K562 (cell line): ENCODE results near the gene ZEB2. TPM values are rescaled to one million over a fixed set of nuclear protein-coding genes. Genes with fewer than 3 reads are reported as not detected.

Experiments used
- CREBBP ChIP-seq: IDR thresholded peaks from one replicate; pipeline ENCODE4 v1.6.1; 2012; ENCODE audit warnings: low read depth, mild to moderate bottlenecking, control low read depth, inconsistent platforms, low read length
- E2F6 ChIP-seq, 2 experiments: IDR thresholded peaks; 2 replicates each; pipeline ENCODE4 v1.6.1; 2011; ENCODE audit warnings: borderline replicate concordance in 1 of 2, control low read depth in 1 of 2, low read depth in 1 of 2, low read length in 1 of 2, mild to moderate bottlenecking in 1 of 2, mixed read lengths in 1 of 2, moderate library complexity in 1 of 2; ENCODE audit not compliant: insufficient read depth in 1 of 2, insufficient read length in 1 of 2, poor library complexity in 1 of 2, severe bottlenecking in 1 of 2; ENCODE audit errors: extremely low read depth in 1 of 2
- FOXA1 ChIP-seq: fragments of 450-650 bp; IDR thresholded peaks from 2 replicates; pipeline ENCODE4 v1.6.1; 2016; ENCODE audit warnings: mild to moderate bottlenecking, borderline replicate concordance
- FOXJ2 ChIP-seq: fragments of 200-800 bp; sonication (Bioruptor generic); IDR thresholded peaks from 2 replicates; pipeline ENCODE4 v1.6.1; 2016; ENCODE audit warnings: missing genetic modification characterization, missing compliant biosample characterization
- IFI16 ChIP-seq: fragments of 250-450 bp; sonication (Bioruptor Pico); IDR thresholded peaks from 2 replicates; pipeline ENCODE4 v2.1.2; 2022; ENCODE audit warnings: mild to moderate bottlenecking, inconsistent platforms
- IRF9 ChIP-seq: fragments of 450-650 bp; IDR thresholded peaks from 2 replicates; pipeline ENCODE4 v1.6.1; 2016; ENCODE audit warnings: missing biosample characterization, missing genetic modification characterization
- MLLT1 ChIP-seq, 2 experiments: fragments of 450-650 bp; IDR thresholded peaks; 2 replicates each; pipeline ENCODE4 v1.6.1; 2016
- OTX1 ChIP-seq: fragments of 450-650 bp; formaldehyde crosslinking; IDR thresholded peaks from 2 replicates; pipeline ENCODE4 v1.4.0; 2022; ENCODE audit warnings: mild to moderate bottlenecking
- RBFOX2 ChIP-seq: fragments of 200-400 bp; formaldehyde crosslinking; IDR thresholded peaks from 2 replicates; pipeline ENCODE4 v1.6.1; 2017; ENCODE audit warnings: low read depth, mild to moderate bottlenecking, low read length, moderate library complexity
- TAF15 ChIP-seq: fragments of 200-400 bp; formaldehyde crosslinking; IDR thresholded peaks from 2 replicates; pipeline ENCODE4 v1.6.1; 2017; ENCODE audit warnings: mild to moderate bottlenecking, low read depth, low read length, moderate library complexity
- TRIM24 ChIP-seq, 2 experiments: fragments of 450-650 bp; IDR thresholded peaks; 2 replicates each; pipeline ENCODE4 v1.6.1; 2016
- ZNF134 ChIP-seq: fragments of 250-450 bp; sonication (Bioruptor Pico); conservative IDR thresholded peaks from 2 replicates; pipeline ENCODE4 v1.4.0; 2020
- ZNF197 ChIP-seq: fragments of 200-800 bp; sonication (Bioruptor generic); IDR thresholded peaks from 2 replicates; pipeline ENCODE4 v1.6.1; 2016; ENCODE audit warnings: low read depth, missing genetic modification characterization, missing compliant biosample characterization
- ZNF253 ChIP-seq: fragments of 250-450 bp; sonication (Bioruptor Pico); conservative IDR thresholded peaks from 2 replicates; pipeline ENCODE4 v1.6.1; 2021; ENCODE audit warnings: mild to moderate bottlenecking
- ZNF407 ChIP-seq: fragments of 450-650 bp; IDR thresholded peaks from 2 replicates; pipeline ENCODE4 v1.6.1; 2016; ENCODE audit warnings: low read depth
- ZNF507 ChIP-seq: conservative IDR thresholded peaks from 2 replicates; pipeline ENCODE4 v1.6.1; 2017; ENCODE audit warnings: missing genetic modification characterization, missing compliant biosample characterization
- ZNF699 ChIP-seq: fragments of 250-450 bp; sonication (Bioruptor Pico); IDR thresholded peaks from 2 replicates; pipeline ENCODE4 v1.8.0; 2021; ENCODE audit warnings: mild to moderate bottlenecking, moderate library complexity; ENCODE audit not compliant: insufficient replicate concordance
- ZNF76 ChIP-seq: fragments of 250-450 bp; sonication (Bioruptor Pico); IDR thresholded peaks from 2 replicates; pipeline ENCODE4 v1.4.0; 2020; ENCODE audit warnings: mild to moderate bottlenecking, moderate library complexity, borderline replicate concordance
- polyA plus RNA-seq, 8 experiments: library from polyadenylated mRNA; depleted of rRNA in 4 of 8; stranded (reverse) in 5 of 8; unstranded in 3 of 8; fragments of >200 nt; fragmentation: Nextera tagmentation in 2 of 8; fragmentation: Illumina TruSeq in 1 of 8; extraction: Ambion mirVana in 2 of 8; extraction: Trizol in 1 of 8; gene quantifications; 2 replicates each; pipeline versions ENCODE4 v1.2.1 to v1.2.3, GENCODE V29; 2011 to 2014; ENCODE audit warnings: inconsistent platforms in 1 of 8, missing spikeins in 1 of 8
- total RNA-seq, 7 experiments: library from RNA; depleted of rRNA in 6 of 7; stranded (reverse); fragments of >200 nt in 6 of 7; fragmentation: Illumina TruSeq in 2 of 7; extraction: Trizol in 2 of 7; gene quantifications; 2 replicates each; pipeline versions ENCODE4 v1.2.1 to v1.2.3, GENCODE V29; 2011 to 2021; ENCODE audit warnings: low replicate concordance in 1 of 7

The ZEB2 gene
- total and polyA plus RNA-seq, 9 of the 15 experiments (the other 6 are each of a cell fraction or from before 2014, with no cell fraction given), result 15.1 to 113 (median 72.3) TPM

- peak; percentile 28 to 55; a peak in 2 of 4 replicates for TF ChIP-seq MLLT1 (IDR thresholded peaks at IDR 0.05)
- TF ChIP-seq FOXA1, result no peak
- 0 out of 2 replicates have a peak, but pooled peaks have one; percentile 34 for TF ChIP-seq OTX1 (CRISPR knock-in tag)
- no peak for TF ChIP-seq IFI16 (CRISPR knock-in tag)
- no peak for TF ChIP-seq ZNF197 (CRISPR knock-in tag)
- TF ChIP-seq ZNF507 (tag), result no peak
- TF ChIP-seq TAF15, result no peak
- TF ChIP-seq IRF9, result no peak
- TF ChIP-seq E2F6 (IDR thresholded peaks at IDR 0.05; ENCODE audit: borderline replicate concordance in 1 of 2, extremely low read depth in 1 of 2, insufficient read depth in 1 of 2, insufficient read length in 1 of 2, low read depth in 1 of 2, low read length in 1 of 2, poor library complexity in 1 of 2, severe bottlenecking in 1 of 2), result no peak
- TF ChIP-seq TRIM24 (IDR thresholded peaks at IDR 0.05), result peak in 1 of 2 experiments; percentile 63; a peak in 2 of 4 replicates
- TF ChIP-seq ZNF134 (CRISPR knock-in tag), result no peak
- TF ChIP-seq FOXJ2 (tag), result no peak
- TF ChIP-seq CREBBP, result no peak
- no peak for TF ChIP-seq ZNF699 (CRISPR knock-in tag)
- no peak for TF ChIP-seq RBFOX2
- TF ChIP-seq ZNF407, result no peak
- no peak for TF ChIP-seq ZNF253 (CRISPR knock-in tag)
- no peak for TF ChIP-seq ZNF76
Measured at GRCh38 chr2:144446136-144446535, 73.8 kb downstream of the ZEB2 start (continued).
